DND-41 (cell line): Measurements from ENCODE around the gene SELP.

Experiments
- ATAC-seq: fragments of 200-7000 bp; cut with Tn5 transposase; 3 replicates; pipeline ENCODE4 v1.9.1; 2021; ENCODE audit warnings: low read depth; ENCODE audit not compliant: insufficient read depth
- DNase-seq: peaks from one replicate; pipeline ENCODE4 v3.0.0-alpha.2; 2020
- H2AFZ ChIP-seq: 2 replicates; pipeline ENCODE4 v1.6.0; 2012; ENCODE audit warnings: low read depth, low read length
- H3K27ac ChIP-seq: 2 replicates; pipeline ENCODE4 v1.5.1; 2012; ENCODE audit warnings: low read length, inconsistent platforms
- H3K27me3 ChIP-seq: fragments of 200-600 bp; sonication (generic); 2 replicates; pipeline ENCODE4 v1.6.0; 2012; ENCODE audit warnings: low read length, mild to moderate bottlenecking, inconsistent platforms; ENCODE audit not compliant: insufficient read depth, poor library complexity
- H3K36me3 ChIP-seq: 2 replicates; pipeline ENCODE4 v1.5.1; 2012; ENCODE audit warnings: low read length, inconsistent platforms; ENCODE audit not compliant: insufficient read depth
- H3K4me1 ChIP-seq: 2 replicates; pipeline ENCODE4 v1.5.1; 2012; ENCODE audit warnings: mild to moderate bottlenecking, low read length; ENCODE audit not compliant: insufficient read depth
- H3K4me2 ChIP-seq: 2 replicates; pipeline ENCODE4 v1.6.0; 2012; ENCODE audit warnings: mild to moderate bottlenecking, moderate library complexity, low read length, inconsistent platforms; ENCODE audit not compliant: insufficient read depth
- H3K4me3 ChIP-seq, 2 experiments: fragments of 200-600 bp in 1 of 2; shearing (Covaris generic) in 1 of 2; 2 replicates each; pipeline ENCODE4 v1.5.1; 2012 to 2016; ENCODE audit warnings: inconsistent platforms in 2 of 2, low read length in 2 of 2, mild to moderate bottlenecking in 2 of 2, low read depth in 1 of 2, moderate library complexity in 1 of 2
- H3K79me2 ChIP-seq: 2 replicates; pipeline ENCODE4 v1.6.0; 2012; ENCODE audit warnings: low read length, inconsistent platforms; ENCODE audit not compliant: insufficient read depth
- H3K9ac ChIP-seq: 2 replicates; pipeline ENCODE4 v1.6.0; 2012; ENCODE audit warnings: low read depth, mild to moderate bottlenecking, inconsistent platforms, low read length, moderate library complexity
- H3K9me3 ChIP-seq: 2 replicates; pipeline ENCODE4 v1.5.1; 2012; ENCODE audit warnings: low read length, moderate library complexity, mild to moderate bottlenecking, inconsistent platforms; ENCODE audit not compliant: insufficient read depth, severe bottlenecking
- H4K20me1 ChIP-seq: 2 replicates; pipeline ENCODE4 v1.6.0; 2012; ENCODE audit warnings: low read length; ENCODE audit not compliant: insufficient read depth
- CTCF ChIP-seq: IDR thresholded peaks from 2 replicates; pipeline ENCODE4 v1.5.1; 2012; ENCODE audit warnings: borderline replicate concordance, low read length, moderate library complexity, mild to moderate bottlenecking; ENCODE audit not compliant: poor library complexity, severe bottlenecking; ENCODE audit errors: extremely low read depth
- EZH2 ChIP-seq: IDR thresholded peaks from 3 replicates; pipeline ENCODE4 v1.6.1; 2012; ENCODE audit warnings: borderline replicate concordance, low read depth, mild to moderate bottlenecking, moderate library complexity, low read length, inconsistent platforms; ENCODE audit not compliant: severe bottlenecking

SELP gene

GRCh38 chr1:169595764-169596711, 33.9 kb downstream of the SELP start:
- no peak overlapping the region for H3K9ac ChIP-seq
- H3K9me3 ChIP-seq: no peaks in the 10 kb centered on the region
- H4K20me1 ChIP-seq: no peaks in the 10 kb centered on the region
- no peaks in the 10 kb centered on the region for H3K79me2 ChIP-seq
- TF ChIP-seq CTCF (no peak), EZH2 (no peak)
- H3K36me3 ChIP-seq: no peaks in the 10 kb centered on the region
- no peak overlapping the region for H2AFZ ChIP-seq
- H3K4me2 ChIP-seq: no peak overlapping the region
- no peak overlapping the region for H3K27ac ChIP-seq
- no peaks in the 10 kb centered on the region for H3K27me3 ChIP-seq
- no peak overlapping the region for H3K4me3 ChIP-seq
- DNase-seq (peak; percentile 49), ATAC-seq (peak; percentile 94)
- H3K4me1 ChIP-seq: peaks cover 3% of the 10 kb centered on the region; the same call in 1 of the 2 replicates

GRCh38 chr1:169594391-169594790, 35.5 kb downstream of the SELP start:
- Histone ChIP-seq H3K9ac (no peak overlapping the region), H3K9me3 (no peaks in the 10 kb centered on the region), H3K4me3 (no peak overlapping the region), H3K4me2 (no peak overlapping the region), H2AFZ (no peak overlapping the region), H3K27me3 (no peaks in the 10 kb centered on the region), H4K20me1 (no peaks in the 10 kb centered on the region), H3K79me2 (no peaks in the 10 kb centered on the region), H3K4me1 (no peaks in the 10 kb centered on the region), H3K36me3 (no peaks in the 10 kb centered on the region), H3K27ac (no peak overlapping the region)
- ATAC-seq: no peak
- TF ChIP-seq CTCF (no peak), EZH2 (no peak)
- no peak for DNase-seq

GRCh38 chr1:169590932-169591331, 39.0 kb downstream of the SELP start:
- no peak for DNase-seq
- Histone ChIP-seq H3K9ac (no peak overlapping the region), H3K4me1 (peaks cover 19% of the 10 kb centered on the region), H3K27ac (no peak overlapping the region), H3K36me3 (no peaks in the 10 kb centered on the region), H4K20me1 (no peaks in the 10 kb centered on the region), H3K27me3 (no peaks in the 10 kb centered on the region), H3K79me2 (no peaks in the 10 kb centered on the region), H3K4me3 (no peak overlapping the region), H3K9me3 (no peaks in the 10 kb centered on the region), H2AFZ (no peak overlapping the region), H3K4me2 (no peak overlapping the region)
- TF ChIP-seq CTCF (no peak), EZH2 (no peak)
- ATAC-seq: no peak
